Stimulated activated naive CD4-positive, alpha-beta T cell (primary cell): Measurements from ENCODE around the gene CDK11B.
A peak's percentile ranks its signal among the peaks of the same experiment; 100 is the strongest.

Experiments used
- DNase-seq, 6 experiments: peaks; one replicate each; lab custom pipeline; 2025; lab: John Stamatoyannopoulos, UW

The CDK11B gene

GRCh38 chr1:1615256-1616044 lies 43.4 kb downstream of the CDK11B start, which contains the start of gene MIB2:
MIB2 (plus strand) TSS chr1:1615500; CDS start chr1:1623453, 7,953 bp downstream.
- DNase-seq: peak; percentile 95 to 99 (median 98)

DNA sequence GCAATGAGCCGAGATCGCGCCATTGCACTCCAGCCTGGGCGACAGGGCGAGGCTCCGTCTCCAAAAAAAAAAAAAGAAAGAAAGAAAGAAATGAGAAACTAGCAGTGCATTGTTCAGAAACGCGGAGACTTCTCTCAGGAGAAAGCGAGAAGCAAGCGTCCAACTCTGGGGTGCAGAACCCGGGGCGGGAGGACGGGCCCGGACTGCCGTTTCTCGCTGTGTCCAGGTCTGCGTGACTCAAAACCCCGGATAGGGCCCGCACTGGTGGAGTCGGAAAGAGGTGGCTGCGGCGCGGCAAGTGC lies 43.9 kb downstream of the CDK11B start:
- DNase-seq: no peak

GRCh38 chr1:1614204-1614953 lies 44.4 kb downstream of the CDK11B start:
- DNase-seq: peak; percentile 54 to 73 (median 64)

DNA sequence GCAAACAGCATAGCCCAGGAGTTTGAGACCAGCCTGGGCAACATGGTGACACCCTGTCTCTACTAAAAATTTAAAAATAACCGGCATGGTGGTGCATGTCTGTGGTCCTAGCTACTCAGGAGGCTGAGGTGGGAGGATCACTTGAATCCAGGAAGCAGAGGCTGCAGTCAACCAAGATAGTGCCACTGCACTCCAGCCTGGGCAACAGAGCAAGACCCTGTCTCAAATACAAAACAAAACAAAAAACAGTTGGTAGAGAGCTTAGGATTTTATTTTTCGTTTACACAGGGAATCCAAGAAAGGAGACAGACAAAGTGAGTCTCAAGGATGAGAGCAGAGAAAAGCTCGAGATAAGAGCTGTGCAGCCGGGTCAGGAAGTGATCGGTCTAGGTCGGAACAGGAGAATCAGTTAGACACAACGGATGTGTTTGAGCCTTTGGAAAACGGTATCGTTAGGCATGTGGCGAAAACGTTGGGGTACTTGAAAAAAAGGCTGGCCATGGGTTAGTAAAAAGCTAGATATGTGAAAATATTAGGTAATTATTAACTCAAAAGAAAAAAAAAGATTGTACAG lies 45.2 kb downstream of the CDK11B start:
- no peak for DNase-seq

DNA sequence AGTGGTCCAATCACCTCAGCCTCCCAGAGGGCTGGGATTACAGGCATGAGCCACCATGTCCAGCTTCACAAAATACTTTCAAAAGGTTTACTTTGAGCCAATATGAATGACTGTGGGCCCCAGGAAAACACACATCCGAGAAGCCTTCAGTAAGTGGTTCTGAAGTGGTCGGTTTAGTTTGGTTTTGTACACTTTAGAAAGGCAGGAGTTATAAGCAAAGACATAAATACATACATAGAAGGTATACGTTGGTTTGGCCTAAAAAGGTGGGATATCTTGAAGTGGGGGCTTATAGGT lies 46.8 kb downstream of the CDK11B start:
- no peak for DNase-seq

DNA sequence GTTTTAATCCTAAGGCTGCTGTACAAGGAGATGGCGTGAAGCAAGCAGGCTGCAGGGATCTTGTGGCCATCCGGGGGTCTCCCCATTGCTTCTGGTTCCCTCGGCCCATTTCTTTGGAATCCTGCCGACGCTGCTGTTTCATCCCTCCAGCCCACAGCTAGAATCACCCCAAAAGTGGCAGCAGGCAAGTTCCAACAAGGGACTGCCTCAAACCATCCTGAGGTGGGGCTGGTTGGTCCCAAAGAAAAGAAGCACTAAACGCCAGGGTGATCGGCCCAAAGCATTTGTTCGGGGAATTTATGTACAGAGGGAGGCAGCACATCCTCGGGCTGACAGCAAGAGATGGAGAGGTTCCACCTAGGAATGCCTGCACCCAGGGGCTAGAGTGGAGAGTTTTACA lies 48.0 kb downstream of the CDK11B start:
- no peak for DNase-seq

DNA sequence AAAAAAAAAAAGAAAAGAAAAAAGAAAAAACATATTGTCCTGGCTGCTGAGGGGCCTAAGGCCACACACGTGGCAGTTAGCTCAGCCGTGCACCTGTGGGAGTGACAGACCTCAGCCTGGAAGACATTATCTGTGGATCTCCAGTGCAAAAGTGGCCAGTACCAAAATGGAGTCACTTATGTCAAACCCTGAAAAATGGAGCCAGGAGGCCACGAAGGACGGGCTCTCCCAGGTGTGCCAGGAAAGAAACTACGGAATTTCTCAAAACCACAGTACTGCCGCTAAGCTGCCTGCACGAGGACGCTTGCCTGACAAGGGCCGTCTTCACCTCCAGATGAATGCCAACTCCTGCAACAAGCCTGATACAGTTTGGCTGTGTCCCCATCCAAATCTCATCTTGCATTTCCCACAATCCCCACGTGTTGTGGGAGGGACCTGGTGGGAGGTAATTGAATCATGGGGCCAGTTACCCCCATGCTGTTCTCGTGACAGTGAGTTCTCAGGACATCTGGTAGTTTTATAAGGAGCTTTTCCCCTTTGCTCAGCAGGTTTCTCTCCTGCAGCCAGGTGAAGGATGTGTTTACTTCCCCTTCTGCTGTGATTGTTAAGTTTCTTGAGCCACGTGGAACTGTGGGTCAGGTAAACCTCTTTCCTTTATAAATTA lies 48.9 kb downstream of the CDK11B start:
- no peak for DNase-seq

DNA sequence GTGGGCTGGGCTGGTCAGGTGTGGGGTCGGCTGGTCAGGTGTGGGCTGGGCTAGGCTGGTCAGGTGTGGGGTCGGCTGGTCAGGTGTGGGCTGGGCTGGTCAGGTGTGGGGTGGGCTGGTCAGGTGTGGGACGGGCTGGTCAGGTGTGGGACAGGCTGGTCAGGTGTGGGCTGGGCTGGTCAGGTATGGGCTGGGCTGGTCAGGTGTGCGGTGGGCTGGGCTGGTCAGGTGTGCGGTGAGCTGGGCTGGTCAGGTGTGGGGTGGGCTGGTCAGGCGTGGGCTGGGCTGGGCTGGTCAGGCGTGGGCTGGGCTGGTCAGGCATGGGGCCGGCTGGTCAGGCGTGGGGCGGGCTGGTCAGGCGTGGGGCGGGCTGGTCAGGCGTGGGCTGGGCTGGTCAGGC lies 52.6 kb downstream of the CDK11B start:
- no peak for DNase-seq

DNA sequence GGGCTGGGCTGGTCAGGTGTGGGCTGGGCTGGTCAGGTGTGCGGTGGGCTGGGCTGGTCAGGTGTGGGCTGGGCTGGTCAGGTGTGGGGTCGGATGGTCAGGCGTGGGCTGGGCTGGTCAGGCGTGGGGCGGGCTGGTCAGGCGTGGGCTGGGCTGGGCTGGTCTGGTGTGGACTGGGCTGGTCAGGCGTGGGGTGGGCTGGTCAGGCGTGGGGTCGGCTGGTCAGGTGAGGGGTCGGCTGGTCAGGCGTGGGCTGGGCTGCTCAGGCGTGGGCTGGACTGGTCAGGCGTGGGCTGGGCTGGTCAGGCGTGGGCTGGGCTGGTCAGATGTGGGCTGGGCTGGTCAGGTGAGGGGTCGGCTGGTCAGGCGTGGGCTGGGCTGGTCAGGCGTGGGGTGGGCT lies 53.1 kb downstream of the CDK11B start:
- DNase-seq: no peak

DNA sequence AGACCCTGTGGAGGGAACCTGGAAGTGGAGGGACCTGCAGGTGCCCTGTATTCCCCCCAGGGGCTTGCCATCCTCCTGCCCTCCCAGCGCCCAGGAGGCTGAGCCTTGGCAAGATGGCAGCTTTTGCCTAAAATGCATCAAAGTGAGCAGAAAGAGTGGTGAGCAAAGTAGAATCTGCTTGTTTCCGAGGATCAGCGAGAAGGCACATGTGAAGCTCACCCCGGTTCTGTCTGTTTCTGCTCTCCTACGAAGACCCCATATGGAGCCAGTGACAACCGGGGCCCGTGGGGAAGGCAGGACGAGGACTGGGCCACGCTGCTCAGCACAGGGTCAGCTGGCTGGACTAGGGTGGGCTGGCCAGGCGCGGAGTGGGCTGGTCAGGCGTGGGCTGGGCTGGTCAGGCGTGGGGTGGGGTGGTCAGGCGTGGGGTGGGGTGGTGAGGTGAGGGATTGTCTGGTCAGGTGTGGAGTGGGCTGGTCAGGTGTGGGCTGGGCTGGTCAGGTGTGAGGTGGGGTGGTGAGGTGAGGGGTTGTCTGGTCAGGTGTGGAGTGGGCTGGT lies 53.7 kb downstream of the CDK11B start:
- peak in 1 of 6 experiments; percentile 19 for DNase-seq

DNA sequence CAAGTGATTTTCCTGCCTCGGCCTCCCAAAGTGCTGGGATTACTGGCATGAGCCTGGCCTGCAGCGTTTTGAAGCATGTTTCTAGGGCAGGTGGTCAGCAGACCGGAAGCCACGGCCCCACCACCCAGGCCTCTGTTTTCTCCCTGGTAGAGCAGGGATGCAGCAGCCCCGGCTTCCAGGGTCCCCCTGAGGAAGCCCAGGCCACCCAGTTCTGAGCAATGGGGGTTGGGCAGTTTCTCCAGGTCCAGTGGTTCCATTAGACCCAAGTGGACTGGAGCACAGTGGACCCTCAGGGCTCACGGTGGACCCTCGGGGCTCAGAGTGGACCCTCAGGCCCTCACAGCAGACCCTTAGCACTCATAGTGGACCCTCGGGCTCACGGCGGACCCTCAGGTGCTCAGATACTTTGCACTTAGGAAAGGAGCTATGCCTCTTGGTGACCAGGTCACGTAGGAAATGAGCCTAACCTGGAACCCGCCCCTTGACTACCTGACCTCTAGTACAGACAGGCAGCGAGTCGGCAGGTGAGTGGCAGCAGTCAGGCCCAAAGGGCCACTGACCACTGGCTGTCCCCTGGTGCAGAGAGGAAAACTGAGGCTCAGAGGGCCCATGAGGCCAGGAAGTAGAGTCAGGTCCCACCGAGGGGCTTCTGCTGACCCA lies 54.3 kb downstream of the CDK11B start:
- DNase-seq: no peak

DNA sequence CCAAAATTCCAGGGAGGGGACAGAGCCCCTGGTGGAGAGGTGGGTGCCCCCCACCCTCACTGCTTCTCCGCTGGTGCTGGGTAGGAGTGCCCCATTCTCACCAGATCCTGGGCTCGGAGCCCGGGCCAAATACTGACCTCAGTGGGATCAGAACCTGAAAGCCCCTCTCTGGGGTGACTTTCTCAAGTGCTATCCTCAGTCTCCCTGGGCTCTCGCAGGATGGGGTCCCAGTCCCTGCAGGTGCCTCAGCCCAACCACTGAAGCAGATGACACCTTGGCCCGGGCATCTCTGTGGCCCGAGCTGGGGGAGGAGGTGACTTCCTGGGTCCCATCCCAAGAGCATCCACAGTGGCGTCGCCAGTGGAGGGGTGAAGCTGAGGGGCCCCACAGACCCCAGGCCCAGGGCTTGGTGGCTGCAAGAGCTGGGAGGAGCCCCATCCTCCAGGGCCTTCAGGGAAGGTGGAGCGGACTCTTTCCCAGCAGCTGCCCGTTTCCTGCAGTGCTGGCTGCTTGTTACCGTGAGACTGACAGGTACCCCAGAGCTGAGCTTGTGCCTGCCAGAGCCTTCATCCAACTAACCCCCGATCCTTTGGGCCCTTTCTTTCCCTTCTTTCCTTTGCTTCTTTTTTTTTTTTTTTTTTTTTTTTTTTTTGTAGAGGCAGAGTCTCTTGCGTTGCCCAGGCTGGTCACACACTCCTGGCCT lies 55.0 kb downstream of the CDK11B start:
- no peak for DNase-seq

DNA sequence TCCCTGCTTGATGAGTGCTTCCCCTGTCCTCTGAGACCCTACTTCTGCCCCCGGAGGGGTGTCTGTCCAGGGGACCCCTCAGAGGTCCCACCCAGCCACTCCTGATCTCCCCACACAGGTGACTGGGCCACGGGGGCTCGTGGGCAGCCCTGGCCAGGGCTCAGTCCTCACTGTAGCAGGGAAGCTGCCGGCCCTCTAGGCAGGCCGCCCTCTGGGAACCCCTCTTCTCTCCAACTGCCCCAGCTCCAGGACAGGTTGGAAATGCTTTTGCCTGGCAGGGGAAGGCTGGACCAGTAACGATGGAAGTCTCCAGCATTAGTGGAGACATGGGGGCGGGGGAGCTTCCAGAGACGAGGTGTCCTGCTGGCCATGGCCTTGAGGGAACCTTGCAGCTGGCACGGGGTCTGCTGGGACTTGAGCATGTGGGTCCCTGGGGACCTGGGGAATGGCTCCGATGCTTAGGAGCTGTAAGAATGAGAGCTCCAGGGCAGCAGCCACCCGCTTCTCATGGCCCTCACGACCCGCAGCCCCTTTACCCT lies 55.8 kb downstream of the CDK11B start:
- no peak for DNase-seq

GRCh38 chr1:1602304-1602967 lies 56.4 kb downstream of the CDK11B start:
- DNase-seq: no peak

- DNase-seq: no peak
Observed at GRCh38 chr1:1601564-1602303, 57.1 kb downstream of the CDK11B start.

GRCh38 chr1:1600861-1601563 lies 57.8 kb downstream of the CDK11B start:
- DNase-seq: no peak

GRCh38 chr1:1599935-1600860 lies 58.6 kb downstream of the CDK11B start, which contains the start of gene FNDC10:
FNDC10 (minus strand) TSS chr1:1600135; CDS start chr1:1600015, 120 bp downstream.
- DNase-seq: no peak
